HG03064 (cell line): Measurements from ENCODE around the gene AKAP6.

Source experiments
- ATAC-seq: cut with Tn5 transposase; IDR thresholded peaks from one replicate; pipeline ENCODE4 v1.9.1; 2021; ENCODE audit warnings: low read depth; ENCODE audit not compliant: unreplicated experiment

AKAP6 gene

DNA sequence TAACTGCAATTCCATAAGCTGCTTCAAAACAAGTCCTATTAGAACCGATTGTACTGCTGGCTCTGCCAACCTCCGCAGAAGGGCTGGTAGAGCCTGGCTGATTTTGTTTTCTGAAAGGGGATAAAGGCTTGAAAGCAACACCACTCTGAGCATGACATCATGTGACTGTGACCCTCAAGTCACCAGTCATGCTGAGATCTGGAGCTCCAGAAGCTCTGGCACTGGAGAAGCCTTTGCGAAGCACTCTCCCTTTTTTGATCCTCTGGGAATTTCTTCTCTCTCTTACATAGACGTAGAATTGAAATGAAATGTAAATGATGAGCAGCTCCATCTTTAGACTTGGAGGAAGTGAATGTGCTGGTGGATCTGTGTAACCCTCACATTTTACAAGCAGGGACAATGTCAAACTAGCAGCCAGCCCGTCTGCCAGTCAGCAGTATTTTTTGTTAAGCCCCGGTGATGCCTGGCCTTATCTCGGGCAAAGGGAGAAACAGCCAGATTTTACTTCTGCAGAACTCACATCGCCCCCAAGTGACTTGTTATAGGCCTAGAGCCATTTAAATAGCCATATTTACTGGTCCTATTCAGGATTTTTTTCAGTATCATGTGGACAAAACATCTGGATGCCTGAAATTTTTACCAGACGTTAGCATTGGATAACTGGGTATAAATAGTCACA, 497.4 kb downstream of the AKAP6 start:
- ATAC-seq: no peak

DNA sequence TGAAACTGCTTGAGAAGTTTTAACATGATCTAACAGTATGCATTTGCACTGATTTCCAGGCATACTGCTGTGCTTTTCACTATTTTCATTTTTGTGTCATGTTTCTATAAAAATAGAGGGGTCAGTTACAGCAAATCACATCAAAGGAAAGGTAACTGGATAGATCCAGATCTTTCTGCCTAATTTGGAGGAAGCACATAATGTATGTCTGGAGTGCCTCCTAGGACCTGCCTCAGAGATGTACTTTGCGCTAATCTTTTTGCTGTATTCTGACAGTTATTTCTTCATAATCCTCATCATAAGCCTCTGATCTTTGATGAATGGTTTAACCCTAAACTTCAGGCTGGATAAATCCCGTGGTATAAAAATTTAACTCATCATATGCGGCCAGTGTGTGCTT, 498.4 kb downstream of the AKAP6 start:
- ATAC-seq: no peak

DNA sequence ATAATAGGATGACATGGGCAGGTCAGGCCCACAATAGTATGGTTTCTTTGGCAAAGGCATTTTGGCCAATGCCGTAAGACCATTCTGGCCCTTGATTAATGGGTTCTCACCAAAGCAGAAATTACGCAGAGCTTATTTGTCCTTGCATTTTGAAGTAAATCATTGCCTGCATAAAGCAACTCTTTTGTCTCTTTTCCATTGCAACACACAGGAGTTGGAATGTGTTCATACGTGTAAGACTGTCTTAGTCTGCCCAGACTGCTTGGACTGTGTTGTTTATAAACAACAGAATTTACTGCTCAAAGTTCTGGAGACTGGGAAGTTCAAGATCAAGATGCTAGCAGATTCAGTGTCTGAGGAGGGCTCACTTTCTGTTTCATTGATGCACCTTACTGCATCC, 506.8 kb downstream of the AKAP6 start:
- no peak for ATAC-seq

DNA sequence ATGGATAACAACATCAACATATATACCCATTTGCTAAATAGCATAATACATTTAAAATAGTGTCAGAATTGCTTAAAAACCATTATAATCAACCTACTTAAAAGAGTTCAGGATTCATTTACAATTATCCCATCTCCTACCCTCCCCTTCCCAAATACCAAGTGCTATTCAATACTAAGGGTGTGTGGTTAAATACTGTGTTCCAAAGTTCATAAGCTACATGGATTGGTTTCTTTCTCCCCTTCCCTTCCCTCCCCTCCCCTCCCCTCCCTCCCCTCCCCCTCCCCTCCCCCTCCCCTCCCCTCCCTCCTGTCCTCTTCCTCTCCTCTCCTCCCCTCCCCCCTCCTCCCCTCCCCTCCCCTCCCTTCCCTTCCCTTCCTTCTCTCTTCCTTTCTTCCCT, 512.6 kb downstream of the AKAP6 start:
- ATAC-seq: no peak

- ATAC-seq: no peak
These were observed 517.8 kb downstream of the AKAP6 start for GRCh38 chr14:32846821-32847365.

DNA sequence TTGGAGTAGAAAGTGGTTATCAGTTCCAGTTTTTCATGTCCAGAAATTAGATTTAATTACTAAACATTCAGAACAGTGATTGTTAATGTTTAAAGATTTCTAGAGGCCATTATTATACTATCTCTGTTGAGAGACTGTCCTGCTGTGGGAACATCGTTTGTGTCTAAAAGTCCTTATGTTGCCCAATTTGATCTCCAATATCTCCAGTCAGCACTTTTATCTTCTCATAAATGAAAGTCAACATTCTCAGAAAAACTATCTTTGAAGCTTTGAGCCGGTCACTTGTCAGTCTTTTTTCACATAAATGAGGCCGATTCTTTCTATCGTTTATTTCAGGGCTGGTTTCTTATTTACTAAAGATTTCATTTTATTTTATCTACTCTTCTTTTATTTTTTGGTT, 518.8 kb downstream of the AKAP6 start:
- no peak for ATAC-seq

GRCh38 chr14:32865827-32866376, 536.8 kb downstream of the AKAP6 start:
- no peak for ATAC-seq

DNA sequence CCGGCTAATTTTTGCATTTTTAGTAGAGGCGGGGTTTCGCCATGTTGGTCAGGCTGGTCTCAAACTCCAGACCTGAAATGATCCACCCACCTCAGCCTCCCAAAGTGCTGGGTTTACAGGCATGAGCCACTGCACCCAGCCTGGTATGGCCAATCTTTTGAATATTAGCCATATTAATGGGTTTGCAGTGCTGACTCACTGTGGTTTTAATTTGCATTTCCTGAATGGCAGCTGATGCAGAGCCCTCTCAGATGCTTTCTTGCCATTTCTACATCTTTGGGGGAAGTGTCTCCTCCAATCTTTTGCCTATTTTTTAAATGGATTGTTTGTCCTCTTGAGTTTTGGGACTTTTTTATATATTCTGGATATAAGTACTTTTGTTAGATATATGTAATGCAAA, 554.1 kb downstream of the AKAP6 start:
- no peak for ATAC-seq
